Astrocyte (in vitro differentiated cells and primary cell): Measurements from ENCODE around the gene LHFPL3.

ENCODE experiments used
- EZH2 ChIP-seq: IDR thresholded peaks from 2 replicates; pipeline ENCODE4 v1.6.1; 2012; ENCODE audit warnings: mild to moderate bottlenecking, low read length, inconsistent platforms; ENCODE audit not compliant: insufficient read depth
- TF ChIP-seq, protein P1 (sequence below): IDR thresholded peaks from 2 replicates; pipeline ENCODE4 v1.5.1; 2011; ENCODE audit warnings: low read depth, mild to moderate bottlenecking, inconsistent platforms, low read length, moderate library complexity; ENCODE audit not compliant: insufficient read depth

DNA sequence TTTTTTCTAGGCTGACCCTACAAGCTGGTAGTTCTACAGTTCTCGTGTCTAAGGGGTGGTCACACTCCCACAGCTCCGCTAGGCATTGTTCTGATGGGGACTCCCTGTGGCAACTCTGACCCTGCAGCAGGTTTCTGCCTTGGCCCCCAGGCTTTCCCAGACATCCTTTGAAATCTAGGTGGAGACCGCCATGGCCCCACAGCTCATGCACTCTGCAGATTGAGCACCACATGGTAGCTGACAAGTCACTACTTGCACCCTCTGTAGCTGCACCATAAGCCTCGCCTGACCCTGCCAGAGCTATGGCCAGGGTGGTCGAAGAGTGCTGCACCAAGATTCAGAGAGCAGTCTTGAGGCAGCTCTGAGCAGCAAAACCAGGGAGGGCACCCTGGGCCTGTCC is 275.6 kb downstream of the LHFPL3 start:
- TF ChIP-seq, protein P1, sequence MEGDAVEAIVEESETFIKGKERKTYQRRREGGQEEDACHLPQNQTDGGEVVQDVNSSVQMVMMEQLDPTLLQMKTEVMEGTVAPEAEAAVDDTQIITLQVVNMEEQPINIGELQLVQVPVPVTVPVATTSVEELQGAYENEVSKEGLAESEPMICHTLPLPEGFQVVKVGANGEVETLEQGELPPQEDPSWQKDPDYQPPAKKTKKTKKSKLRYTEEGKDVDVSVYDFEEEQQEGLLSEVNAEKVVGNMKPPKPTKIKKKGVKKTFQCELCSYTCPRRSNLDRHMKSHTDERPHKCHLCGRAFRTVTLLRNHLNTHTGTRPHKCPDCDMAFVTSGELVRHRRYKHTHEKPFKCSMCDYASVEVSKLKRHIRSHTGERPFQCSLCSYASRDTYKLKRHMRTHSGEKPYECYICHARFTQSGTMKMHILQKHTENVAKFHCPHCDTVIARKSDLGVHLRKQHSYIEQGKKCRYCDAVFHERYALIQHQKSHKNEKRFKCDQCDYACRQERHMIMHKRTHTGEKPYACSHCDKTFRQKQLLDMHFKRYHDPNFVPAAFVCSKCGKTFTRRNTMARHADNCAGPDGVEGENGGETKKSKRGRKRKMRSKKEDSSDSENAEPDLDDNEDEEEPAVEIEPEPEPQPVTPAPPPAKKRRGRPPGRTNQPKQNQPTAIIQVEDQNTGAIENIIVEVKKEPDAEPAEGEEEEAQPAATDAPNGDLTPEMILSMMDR: no peak
- TF ChIP-seq EZH2: no peak
